Vagina (tissue), 2 donors: ENCODE measurements around the gene MEIS3. TPM values are rescaled to one million over a fixed set of nuclear protein-coding genes. Genes with fewer than 3 reads are reported as not detected.
"Not testable (repeated sequence)": the region's sequence is repeated elsewhere in the genome, so short reads cannot be mapped to it uniquely, and the experiment has no call there.

Experiments used
- DNase-seq, 2 donors: peaks; one replicate each; pipeline ENCODE4 v3.0.0-alpha.2; 2017; ENCODE audit errors: extremely low spot score in 2 of 2
- H3K27ac ChIP-seq: fragments of 200-600 bp; sonication (generic); one replicate; pipeline ENCODE4 v1.5.1; 2019
- H3K27me3 ChIP-seq: fragments of 200-600 bp; sonication (generic); one replicate; pipeline ENCODE4 v1.5.1; 2019
- H3K36me3 ChIP-seq, 2 donors: fragments of 200-600 bp; sonication (generic); one replicate each; pipeline ENCODE4 v1.5.1; 2017 to 2019
- H3K4me1 ChIP-seq: fragments of 200-600 bp; sonication (generic); one replicate; pipeline ENCODE4 v1.5.1; 2019
- H3K4me3 ChIP-seq, 2 donors: fragments of 200-600 bp; sonication (generic); 1 replicate in 1 of 2; 2 replicates in 1 of 2; pipeline ENCODE4 v1.5.1; 2016 to 2019
- H3K9me3 ChIP-seq: fragments of 200-600 bp; sonication (generic); one replicate; pipeline ENCODE4 v1.5.1; 2019
- CTCF ChIP-seq, 3 experiments: fragments of 450-650 bp in 2 of 3; fragments of 200-600 bp in 1 of 3; sonication (generic) in 1 of 3; IDR thresholded peaks; one replicate each; pipeline ENCODE4 v1.5.1; 2017 to 2019; ENCODE audit warnings: antibody characterized with exemption in 3 of 3, mild to moderate bottlenecking in 2 of 3, moderate library complexity in 2 of 3
- POLR2A ChIP-seq, 2 donors: fragments of 450-650 bp; IDR thresholded peaks; one replicate each; pipeline ENCODE4 v1.6.1; 2017; ENCODE audit warnings: antibody characterized with exemption in 2 of 2, mild to moderate bottlenecking in 2 of 2, moderate library complexity in 2 of 2
- POLR2AphosphoS5 ChIP-seq, 2 donors: sonication (generic); formaldehyde crosslinking; IDR thresholded peaks; one replicate each; pipeline ENCODE4 v1.9.0; 2017; ENCODE audit warnings: antibody characterized with exemption in 2 of 2, mild to moderate bottlenecking in 2 of 2, low read depth in 1 of 2; ENCODE audit not compliant: insufficient read depth in 1 of 2
- intact Hi-C: fragments of 100-400 bp; cut with DNase I; formaldehyde crosslinking; loops from one replicate; pipeline ENCODE4 v1.15.1; 2023
- total RNA-seq: library from RNA; depleted of rRNA; stranded (reverse); fragments of >200 nt; gene quantifications from one replicate; pipeline ENCODE4 v1.2.3, GENCODE V29; 2016

MEIS3 gene
- total RNA-seq, 1 donor from 2014 or later: 20.6 TPM

- Histone ChIP-seq H3K27me3 (no peaks in the 10 kb centered on the region), H3K4me1 (no peaks in the 10 kb centered on the region), H3K27ac (no peak overlapping the region), H3K36me3 (peaks cover 0 to 68% of the 10 kb centered on the region in 2 donors), H3K9me3 (no peaks in the 10 kb centered on the region), H3K4me3 (no peak overlapping the region)
- no peak for DNase-seq
- intact Hi-C loops: no loop called here
- TF ChIP-seq POLR2A (IDR thresholded peaks at IDR 0.05): no peak
- peak in 1 of 2 donors; percentile 42 for TF ChIP-seq POLR2AphosphoS5 (IDR thresholded peaks at IDR 0.05; ENCODE audit: insufficient read depth in 1 of 2, low read depth in 1 of 2)
Measured at GRCh38 chr19:47370045-47370611, 49.2 kb downstream of the MEIS3 start.

- intact Hi-C loops, H3K27me3 ChIP-seq, H3K4me1 ChIP-seq, H3K4me3 ChIP-seq, DNase-seq, H3K27ac ChIP-seq, H3K9me3 ChIP-seq: not testable (repeated sequence)
- peaks cover 0 to 72% of the 10 kb centered on the region in 2 donors for H3K36me3 ChIP-seq
Measured at GRCh38 chr19:47365455-47365854, 53.9 kb downstream of the MEIS3 start.

GRCh38 chr19:47363758-47364531 lies 55.4 kb downstream of the MEIS3 start:
- no peak overlapping the region for H3K27ac ChIP-seq
- H3K36me3 ChIP-seq: peaks cover 0 to 75% of the 10 kb centered on the region in 2 donors

GRCh38 chr19:47362321-47362720 lies 57.0 kb downstream of the MEIS3 start:
- Histone ChIP-seq H3K36me3 (peaks cover 0 to 84% of the 10 kb centered on the region in 2 donors), H3K27ac (no peak overlapping the region), H3K4me3 (no peak overlapping the region), H3K27me3 (no peaks in the 10 kb centered on the region), H3K4me1 (no peaks in the 10 kb centered on the region), H3K9me3 (no peaks in the 10 kb centered on the region)
- intact Hi-C loops: no loop called here
- no peak for DNase-seq
- TF ChIP-seq CTCF (IDR thresholded peaks at IDR 0.05) (no peak), POLR2AphosphoS5 (IDR thresholded peaks at IDR 0.05; ENCODE audit: insufficient read depth in 1 of 2, low read depth in 1 of 2) (no peak), POLR2A (IDR thresholded peaks at IDR 0.05) (no peak)

More at GRCh38 chr19:47363758-47364531, 55.4 kb downstream of the MEIS3 start:
- no peak overlapping the region for H3K4me3 ChIP-seq
- TF ChIP-seq POLR2AphosphoS5 (IDR thresholded peaks at IDR 0.05; ENCODE audit: insufficient read depth in 1 of 2, low read depth in 1 of 2): no peak
- TF ChIP-seq POLR2A (IDR thresholded peaks at IDR 0.05): no peak
- no peak for TF ChIP-seq CTCF (IDR thresholded peaks at IDR 0.05)
- H3K27me3 ChIP-seq: no peaks in the 10 kb centered on the region
- no peaks in the 10 kb centered on the region for H3K9me3 ChIP-seq
- no peaks in the 10 kb centered on the region for H3K4me1 ChIP-seq
- intact Hi-C loops: no loop called here
- no peak for DNase-seq

- Histone ChIP-seq H3K4me1 (no peaks in the 10 kb centered on the region), H3K9me3 (no peaks in the 10 kb centered on the region), H3K36me3 (peaks cover 0 to 95% of the 10 kb centered on the region in 2 donors), H3K27ac (no peak overlapping the region), H3K27me3 (no peaks in the 10 kb centered on the region), H3K4me3 (no peak overlapping the region)
- intact Hi-C loops: no loop called here
- no peak for DNase-seq
- TF ChIP-seq CTCF (IDR thresholded peaks at IDR 0.05) (no peak), POLR2A (IDR thresholded peaks at IDR 0.05) (no peak), POLR2AphosphoS5 (IDR thresholded peaks at IDR 0.05; ENCODE audit: insufficient read depth in 1 of 2, low read depth in 1 of 2) (no peak)
Measured at GRCh38 chr19:47358936-47359335, 60.4 kb downstream of the MEIS3 start.
